H9 (cell line): Measurements from ENCODE around the gene SUPT3H. TPM values are rescaled to one million over a fixed set of nuclear protein-coding genes. Genes with fewer than 3 reads are reported as not detected.

Source experiments
- DNase-seq: peaks from one replicate; pipeline ENCODE4 v3.0.0-alpha.2; 2017
- H2AFZ ChIP-seq: one replicate; pipeline ENCODE4 v1.6.1; 2013; ENCODE audit warnings: mild to moderate bottlenecking, low read length, control low read depth, moderate library complexity
- H2AK5ac ChIP-seq: 2 replicates; pipeline ENCODE4 v1.6.1; 2013; ENCODE audit warnings: low read length, control low read depth, mixed read lengths; ENCODE audit not compliant: insufficient read length
- H2BK120ac ChIP-seq: one replicate; pipeline ENCODE4 v1.6.1; 2013; ENCODE audit warnings: low read depth, mild to moderate bottlenecking, low read length, control low read depth, inconsistent platforms; ENCODE audit not compliant: poor library complexity, severe bottlenecking
- H2BK12ac ChIP-seq: 2 replicates; pipeline ENCODE4 v1.6.1; 2013; ENCODE audit warnings: low read length, control low read depth, mixed read lengths, low read depth; ENCODE audit not compliant: insufficient read length
- H2BK15ac ChIP-seq: 2 replicates; pipeline ENCODE4 v1.6.1; 2013; ENCODE audit warnings: low read depth, low read length, control low read depth
- H2BK20ac ChIP-seq: one replicate; pipeline ENCODE4 v1.6.1; 2013; ENCODE audit warnings: low read depth, mild to moderate bottlenecking, low read length, control low read depth, inconsistent platforms; ENCODE audit not compliant: poor library complexity, severe bottlenecking
- H2BK5ac ChIP-seq: 2 replicates; pipeline ENCODE4 v1.6.1; 2013; ENCODE audit warnings: low read length, control low read depth, mixed read lengths; ENCODE audit not compliant: insufficient read length
- H3K14ac ChIP-seq: 2 replicates; pipeline ENCODE4 v1.6.1; 2013; ENCODE audit warnings: low read length, control low read depth; ENCODE audit not compliant: insufficient read depth
- H3K18ac ChIP-seq: 2 replicates; pipeline ENCODE4 v1.6.1; 2013; ENCODE audit warnings: low read depth, mild to moderate bottlenecking, mixed read lengths, low read length, control low read depth; ENCODE audit not compliant: insufficient read length
- H3K23ac ChIP-seq: 2 replicates; pipeline ENCODE4 v1.6.1; 2013; ENCODE audit warnings: low read length, control low read depth, mixed read lengths, low read depth; ENCODE audit not compliant: insufficient read length
- H3K23me2 ChIP-seq: 2 replicates; pipeline ENCODE4 v1.6.1; 2013; ENCODE audit warnings: low read depth, mild to moderate bottlenecking, mixed read lengths, low read length, control low read depth; ENCODE audit not compliant: insufficient read length, poor library complexity, severe bottlenecking
- H3K27ac ChIP-seq: 2 replicates; pipeline ENCODE4 v1.5.1; 2013; ENCODE audit warnings: low read length, control low read depth, mixed read lengths, low read depth; ENCODE audit not compliant: insufficient read length
- H3K27me3 ChIP-seq: 2 replicates; pipeline ENCODE4 v1.6.1; 2013; ENCODE audit warnings: low read length, control low read depth, inconsistent platforms; ENCODE audit not compliant: insufficient read depth
- H3K4ac ChIP-seq: 2 replicates; pipeline ENCODE4 v1.6.1; 2013; ENCODE audit warnings: low read depth, mild to moderate bottlenecking, control low read depth, inconsistent platforms, low read length, moderate library complexity
- H3K4me1 ChIP-seq: 2 replicates; pipeline ENCODE4 v1.6.1; 2013; ENCODE audit warnings: low read length, control low read depth, inconsistent platforms; ENCODE audit not compliant: insufficient read depth
- H3K4me2 ChIP-seq: 2 replicates; pipeline ENCODE4 v1.6.1; 2013; ENCODE audit warnings: low read length, control low read depth, mixed read lengths; ENCODE audit not compliant: insufficient read length, insufficient read depth
- H3K56ac ChIP-seq: 2 replicates; pipeline ENCODE4 v1.6.1; 2013; ENCODE audit warnings: low read depth, mild to moderate bottlenecking, mixed read lengths, low read length, control low read depth; ENCODE audit not compliant: insufficient read length
- H3K79me1 ChIP-seq: 2 replicates; pipeline ENCODE4 v1.6.1; 2013; ENCODE audit warnings: low read depth, mild to moderate bottlenecking, moderate library complexity, low read length, control low read depth, inconsistent platforms; ENCODE audit not compliant: insufficient read depth, poor library complexity, severe bottlenecking
- H3K79me2 ChIP-seq: 2 replicates; pipeline ENCODE4 v1.6.1; 2013; ENCODE audit warnings: low read length, control low read depth, inconsistent platforms; ENCODE audit not compliant: insufficient read depth
- H3K9ac ChIP-seq: 2 replicates; pipeline ENCODE4 v1.6.1; 2013; ENCODE audit warnings: low read length, control low read depth, mixed read lengths; ENCODE audit not compliant: insufficient read length; ENCODE audit errors: extremely low read depth
- H3K9me3 ChIP-seq: one replicate; pipeline ENCODE4 v1.6.1; 2013; ENCODE audit warnings: low read depth, low read length, inconsistent platforms; ENCODE audit not compliant: control insufficient read depth
- H3T11ph ChIP-seq: one replicate; pipeline ENCODE4 v1.6.1; 2013; ENCODE audit warnings: mild to moderate bottlenecking, low read length, control low read depth, inconsistent platforms
- H4K20me1 ChIP-seq: one replicate; pipeline ENCODE4 v1.6.1; 2013; ENCODE audit not compliant: control insufficient read depth, insufficient read length, insufficient read depth
- H4K5ac ChIP-seq: 2 replicates; pipeline ENCODE4 v1.6.1; 2013; ENCODE audit warnings: low read depth, mild to moderate bottlenecking, mixed read lengths, low read length, control low read depth; ENCODE audit not compliant: insufficient read length
- H4K8ac ChIP-seq: replicated peaks from 2 replicates; pipeline ENCODE4 v1.6.1; 2013; ENCODE audit warnings: low read length, control low read depth, mixed read lengths, low read depth; ENCODE audit not compliant: insufficient read length
- H4K91ac ChIP-seq: 2 replicates; pipeline ENCODE4 v1.6.1; 2013; ENCODE audit warnings: low read depth, mild to moderate bottlenecking, moderate library complexity, mixed read lengths, low read length, control low read depth; ENCODE audit not compliant: insufficient read length
- H3K27ac Mint-ChIP-seq, 3 experiments: 2 replicates in 2 of 3; 3 replicates in 1 of 3; pipeline ENCODE4 v1.8.0; 2020 to 2021; ENCODE audit warnings: mixed read lengths in 3 of 3, mild to moderate bottlenecking in 1 of 3, moderate library complexity in 1 of 3
- H3K27me3 Mint-ChIP-seq: 2 replicates; pipeline ENCODE4 v1.8.0; 2021; ENCODE audit warnings: low read depth, mild to moderate bottlenecking, moderate library complexity, mixed read lengths
- H3K36me3 Mint-ChIP-seq, 3 experiments: 2 replicates in 2 of 3; 3 replicates in 1 of 3; pipeline ENCODE4 v1.8.0; 2020 to 2021; ENCODE audit warnings: low read depth in 3 of 3, mixed read lengths in 3 of 3; ENCODE audit not compliant: insufficient read depth in 1 of 3
- H3K4me1 Mint-ChIP-seq, 2 experiments: 2 replicates each; pipeline ENCODE4 v1.8.0; 2020; ENCODE audit warnings: mixed read lengths in 2 of 2
- H3K4me3 Mint-ChIP-seq, 2 experiments: 2 replicates in 1 of 2; 3 replicates in 1 of 2; pipeline ENCODE4 v1.8.0; 2020 to 2021; ENCODE audit warnings: mild to moderate bottlenecking in 2 of 2, mixed read lengths in 2 of 2, moderate library complexity in 1 of 2
- H3K9me3 Mint-ChIP-seq, 2 experiments: 2 replicates in 1 of 2; 3 replicates in 1 of 2; pipeline ENCODE4 v1.8.0; 2020; ENCODE audit warnings: mild to moderate bottlenecking in 2 of 2, mixed read lengths in 2 of 2, moderate library complexity in 1 of 2
- WGBS: extraction: QIAGEN DNeasy Blood & Tissue Kit; methylation state at CpG from one replicate; pipeline ENCODE4 v1.1.7; 2013; ENCODE audit warnings: missing lambda C conversion rate, low lambda C conversion rate, mixed read lengths; ENCODE audit not compliant: insufficient read length; ENCODE audit errors: extremely low coverage; 5-methylcytosine and 5-hydroxymethylcytosine counted together
- total RNA-seq: library from RNA; stranded (reverse); gene quantifications from 2 replicates; pipeline ENCODE4 v1.2.1, GENCODE V29; 2021
- TF ChIP-seq, protein P1 (sequence below): fragments of 200-600 bp; sonication (generic); conservative IDR thresholded peaks from 3 replicates; pipeline ENCODE4 v1.8.0; 2021; ENCODE audit warnings: antibody characterized with exemption, mild to moderate bottlenecking

Gene SUPT3H
- total RNA-seq, 1 experiment from 2014 or later, result 22.5 TPM

DNA sequence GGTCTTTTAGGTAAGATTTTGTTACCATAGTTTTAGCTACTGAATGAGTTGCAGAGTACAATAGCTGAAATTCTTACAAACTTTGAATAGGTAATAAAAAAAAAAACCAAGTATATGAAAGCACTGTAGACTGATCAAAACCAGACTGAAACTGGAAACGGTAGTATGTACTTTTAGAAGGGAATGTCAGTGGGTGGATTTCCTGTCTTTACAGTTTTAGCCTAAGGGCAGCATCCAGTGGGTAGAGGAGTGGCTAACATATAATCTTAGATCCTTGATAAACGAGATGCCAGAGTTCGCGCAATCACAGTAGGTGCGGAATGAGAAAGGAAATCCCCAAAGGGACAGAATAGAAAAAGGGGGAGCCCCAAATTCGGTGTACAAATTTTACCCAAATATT, 435.5 kb downstream of the SUPT3H start:
- no CpG with 5 or more reads among the region's 6 CpGs for WGBS
- H3K27me3 ChIP-seq, result no peaks in the 10 kb centered on the region
- no peak overlapping the region for H2BK15ac ChIP-seq
- no peak overlapping the region for H2BK12ac ChIP-seq
- no peak overlapping the region for H4K5ac ChIP-seq
- no peak overlapping the region for H2AK5ac ChIP-seq
- no peaks in the 10 kb centered on the region for H3K23me2 ChIP-seq
- 0 out of 4 replicates have a peak, but pooled peaks cover 0 to 7% of the 10 kb centered on the region in 2 experiments for H3K4me1 Mint-ChIP-seq
- no peak overlapping the region for H3T11ph ChIP-seq
- peaks cover 5 to 22% (median 6%) of the 10 kb centered on the region in 3 experiments for H3K36me3 Mint-ChIP-seq
- no peak overlapping the region for H2BK120ac ChIP-seq
- no peak overlapping the region for H2BK20ac ChIP-seq
- H2AFZ ChIP-seq, result no peak overlapping the region
- no peaks in the 10 kb centered on the region for H3K79me2 ChIP-seq
- no peak overlapping the region for H3K27ac ChIP-seq
- no peaks in the 10 kb centered on the region for H3K27me3 Mint-ChIP-seq
- H3K4ac ChIP-seq, result no peak overlapping the region
- DNase-seq, result no peak
- no peak overlapping the region for H4K91ac ChIP-seq
- no peak overlapping the region for H3K4me3 Mint-ChIP-seq
- H3K9ac ChIP-seq, result no peak overlapping the region
- TF ChIP-seq, protein P1, sequence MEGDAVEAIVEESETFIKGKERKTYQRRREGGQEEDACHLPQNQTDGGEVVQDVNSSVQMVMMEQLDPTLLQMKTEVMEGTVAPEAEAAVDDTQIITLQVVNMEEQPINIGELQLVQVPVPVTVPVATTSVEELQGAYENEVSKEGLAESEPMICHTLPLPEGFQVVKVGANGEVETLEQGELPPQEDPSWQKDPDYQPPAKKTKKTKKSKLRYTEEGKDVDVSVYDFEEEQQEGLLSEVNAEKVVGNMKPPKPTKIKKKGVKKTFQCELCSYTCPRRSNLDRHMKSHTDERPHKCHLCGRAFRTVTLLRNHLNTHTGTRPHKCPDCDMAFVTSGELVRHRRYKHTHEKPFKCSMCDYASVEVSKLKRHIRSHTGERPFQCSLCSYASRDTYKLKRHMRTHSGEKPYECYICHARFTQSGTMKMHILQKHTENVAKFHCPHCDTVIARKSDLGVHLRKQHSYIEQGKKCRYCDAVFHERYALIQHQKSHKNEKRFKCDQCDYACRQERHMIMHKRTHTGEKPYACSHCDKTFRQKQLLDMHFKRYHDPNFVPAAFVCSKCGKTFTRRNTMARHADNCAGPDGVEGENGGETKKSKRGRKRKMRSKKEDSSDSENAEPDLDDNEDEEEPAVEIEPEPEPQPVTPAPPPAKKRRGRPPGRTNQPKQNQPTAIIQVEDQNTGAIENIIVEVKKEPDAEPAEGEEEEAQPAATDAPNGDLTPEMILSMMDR, result no peak
- H3K4me2 ChIP-seq, result no peak overlapping the region
- no peaks in the 10 kb centered on the region for H3K4me1 ChIP-seq
- H3K56ac ChIP-seq, result no peak overlapping the region
- no peak overlapping the region for H2BK5ac ChIP-seq
- H3K14ac ChIP-seq, result no peak overlapping the region
- no peak overlapping the region for H3K18ac ChIP-seq
- no peaks in the 10 kb centered on the region for H4K20me1 ChIP-seq
- no peak overlapping the region for H4K8ac ChIP-seq
- no peaks in the 10 kb centered on the region for H3K79me1 ChIP-seq
- peaks cover 3 to 11% of the 10 kb centered on the region in 2 experiments; a peak in 4 of 5 replicates for H3K9me3 Mint-ChIP-seq
- no peak overlapping the region for H3K23ac ChIP-seq
- H3K27ac Mint-ChIP-seq, result no peak overlapping the region
- no peaks in the 10 kb centered on the region for H3K9me3 ChIP-seq
